Vagina (tissue), 2 donors: ENCODE results near the gene BSND. TPM values are rescaled to one million over a fixed set of nuclear protein-coding genes. Genes with fewer than 3 reads are reported as not detected.

ENCODE experiments used
- DNase-seq, 2 donors: peaks; one replicate each; pipeline ENCODE4 v3.0.0-alpha.2; 2017; ENCODE audit errors: extremely low spot score in 2 of 2
- H3K27ac ChIP-seq: fragments of 200-600 bp; sonication (generic); one replicate; pipeline ENCODE4 v1.5.1; 2019
- H3K27me3 ChIP-seq: fragments of 200-600 bp; sonication (generic); one replicate; pipeline ENCODE4 v1.5.1; 2019
- H3K36me3 ChIP-seq, 2 donors: fragments of 200-600 bp; sonication (generic); one replicate each; pipeline ENCODE4 v1.5.1; 2017 to 2019
- H3K4me1 ChIP-seq: fragments of 200-600 bp; sonication (generic); one replicate; pipeline ENCODE4 v1.5.1; 2019
- H3K4me3 ChIP-seq, 2 donors: fragments of 200-600 bp; sonication (generic); 1 replicate in 1 of 2; 2 replicates in 1 of 2; pipeline ENCODE4 v1.5.1; 2016 to 2019
- H3K9me3 ChIP-seq: fragments of 200-600 bp; sonication (generic); one replicate; pipeline ENCODE4 v1.5.1; 2019
- POLR2A ChIP-seq, 2 donors: fragments of 450-650 bp; IDR thresholded peaks; one replicate each; pipeline ENCODE4 v1.6.1; 2017; ENCODE audit warnings: antibody characterized with exemption in 2 of 2, mild to moderate bottlenecking in 2 of 2, moderate library complexity in 2 of 2
- POLR2AphosphoS5 ChIP-seq, 2 donors: sonication (generic); formaldehyde crosslinking; IDR thresholded peaks; one replicate each; pipeline ENCODE4 v1.9.0; 2017; ENCODE audit warnings: antibody characterized with exemption in 2 of 2, mild to moderate bottlenecking in 2 of 2, low read depth in 1 of 2; ENCODE audit not compliant: insufficient read depth in 1 of 2
- intact Hi-C: fragments of 100-400 bp; cut with DNase I; formaldehyde crosslinking; loops from one replicate; pipeline ENCODE4 v1.15.1; 2023
- total RNA-seq: library from RNA; depleted of rRNA; stranded (reverse); fragments of >200 nt; gene quantifications from one replicate; pipeline ENCODE4 v1.2.3, GENCODE V29; 2016
- TF ChIP-seq, protein P1 (sequence below), 3 experiments: fragments of 450-650 bp in 2 of 3; fragments of 200-600 bp in 1 of 3; sonication (generic) in 1 of 3; IDR thresholded peaks; one replicate each; pipeline ENCODE4 v1.5.1; 2017 to 2019; ENCODE audit warnings: antibody characterized with exemption in 3 of 3, mild to moderate bottlenecking in 2 of 3, moderate library complexity in 2 of 3

Gene BSND
- total RNA-seq, 1 donor from 2014 or later, result not detected

GRCh38 chr1:54986025-54986424 is 12.7 kb upstream of the BSND start:
- Histone ChIP-seq H3K4me3 (no peak overlapping the region), H3K36me3 (no peaks in the 10 kb centered on the region), H3K4me1 (no peaks in the 10 kb centered on the region), H3K9me3 (no peaks in the 10 kb centered on the region), H3K27me3 (no peaks in the 10 kb centered on the region), H3K27ac (no peak overlapping the region)
- DNase-seq, result no peak
- intact Hi-C loops, result no loop called here
- TF ChIP-seq, protein P1, sequence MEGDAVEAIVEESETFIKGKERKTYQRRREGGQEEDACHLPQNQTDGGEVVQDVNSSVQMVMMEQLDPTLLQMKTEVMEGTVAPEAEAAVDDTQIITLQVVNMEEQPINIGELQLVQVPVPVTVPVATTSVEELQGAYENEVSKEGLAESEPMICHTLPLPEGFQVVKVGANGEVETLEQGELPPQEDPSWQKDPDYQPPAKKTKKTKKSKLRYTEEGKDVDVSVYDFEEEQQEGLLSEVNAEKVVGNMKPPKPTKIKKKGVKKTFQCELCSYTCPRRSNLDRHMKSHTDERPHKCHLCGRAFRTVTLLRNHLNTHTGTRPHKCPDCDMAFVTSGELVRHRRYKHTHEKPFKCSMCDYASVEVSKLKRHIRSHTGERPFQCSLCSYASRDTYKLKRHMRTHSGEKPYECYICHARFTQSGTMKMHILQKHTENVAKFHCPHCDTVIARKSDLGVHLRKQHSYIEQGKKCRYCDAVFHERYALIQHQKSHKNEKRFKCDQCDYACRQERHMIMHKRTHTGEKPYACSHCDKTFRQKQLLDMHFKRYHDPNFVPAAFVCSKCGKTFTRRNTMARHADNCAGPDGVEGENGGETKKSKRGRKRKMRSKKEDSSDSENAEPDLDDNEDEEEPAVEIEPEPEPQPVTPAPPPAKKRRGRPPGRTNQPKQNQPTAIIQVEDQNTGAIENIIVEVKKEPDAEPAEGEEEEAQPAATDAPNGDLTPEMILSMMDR (IDR thresholded peaks at IDR 0.05), result no peak
- TF ChIP-seq POLR2A (IDR thresholded peaks at IDR 0.05) (no peak), POLR2AphosphoS5 (IDR thresholded peaks at IDR 0.05; ENCODE audit: insufficient read depth in 1 of 2, low read depth in 1 of 2) (no peak)

GRCh38 chr1:54986533-54986932 is 12.2 kb upstream of the BSND start:
- H3K36me3 ChIP-seq, result no peaks in the 10 kb centered on the region
- H3K27me3 ChIP-seq, result no peaks in the 10 kb centered on the region
- no peak overlapping the region for H3K27ac ChIP-seq
- TF ChIP-seq POLR2AphosphoS5 (IDR thresholded peaks at IDR 0.05; ENCODE audit: insufficient read depth in 1 of 2, low read depth in 1 of 2), result no peak
- no peak for TF ChIP-seq POLR2A (IDR thresholded peaks at IDR 0.05)
- no peaks in the 10 kb centered on the region for H3K9me3 ChIP-seq
- DNase-seq, result no peak
- no peak overlapping the region for H3K4me3 ChIP-seq
- no peaks in the 10 kb centered on the region for H3K4me1 ChIP-seq
- intact Hi-C loops, result no loop called here

- no peaks in the 10 kb centered on the region for H3K9me3 ChIP-seq
- intact Hi-C loops, result no loop called here
- H3K27me3 ChIP-seq, result no peaks in the 10 kb centered on the region
- no peaks in the 10 kb centered on the region for H3K4me1 ChIP-seq
- H3K36me3 ChIP-seq, result no peaks in the 10 kb centered on the region
- no peak overlapping the region for H3K27ac ChIP-seq
- no peak overlapping the region for H3K4me3 ChIP-seq
- TF ChIP-seq POLR2A (IDR thresholded peaks at IDR 0.05), result no peak
- no peak for TF ChIP-seq POLR2AphosphoS5 (IDR thresholded peaks at IDR 0.05; ENCODE audit: insufficient read depth in 1 of 2, low read depth in 1 of 2)
- TF ChIP-seq, protein P1 (IDR thresholded peaks at IDR 0.05), result no peak
- no peak for DNase-seq
These were observed 11.3 kb upstream of the BSND start for GRCh38 chr1:54987427-54987826.

- no peaks in the 10 kb centered on the region for H3K27me3 ChIP-seq
- TF ChIP-seq POLR2AphosphoS5 (IDR thresholded peaks at IDR 0.05; ENCODE audit: insufficient read depth in 1 of 2, low read depth in 1 of 2) (no peak), POLR2A (IDR thresholded peaks at IDR 0.05) (no peak)
- TF ChIP-seq, protein P1 (IDR thresholded peaks at IDR 0.05), result no peak
- no peak overlapping the region for H3K27ac ChIP-seq
- no peaks in the 10 kb centered on the region for H3K36me3 ChIP-seq
- no peak overlapping the region for H3K4me3 ChIP-seq
- intact Hi-C loops, result no loop called here
- DNase-seq, result no peak
- no peaks in the 10 kb centered on the region for H3K4me1 ChIP-seq
- H3K9me3 ChIP-seq, result no peaks in the 10 kb centered on the region
These were observed 10.6 kb upstream of the BSND start for GRCh38 chr1:54987919-54988705.

- H3K27me3 ChIP-seq, result no peaks in the 10 kb centered on the region
- H3K4me3 ChIP-seq, result no peak overlapping the region
- no peak for TF ChIP-seq POLR2AphosphoS5 (IDR thresholded peaks at IDR 0.05; ENCODE audit: insufficient read depth in 1 of 2, low read depth in 1 of 2)
- no peak for TF ChIP-seq POLR2A (IDR thresholded peaks at IDR 0.05)
- TF ChIP-seq, protein P1 (IDR thresholded peaks at IDR 0.05), result no peak
- no peak overlapping the region for H3K27ac ChIP-seq
- H3K4me1 ChIP-seq, result no peaks in the 10 kb centered on the region
- no peak for DNase-seq
- H3K9me3 ChIP-seq, result no peaks in the 10 kb centered on the region
- intact Hi-C loops, result no loop called here
- H3K36me3 ChIP-seq, result no peaks in the 10 kb centered on the region
These were observed 9.8 kb upstream of the BSND start for GRCh38 chr1:54988975-54989374.
